GM18517 (cell line): ENCODE results near the gene AGPAT4.
"Not testable (repeated sequence)": the region's sequence is repeated elsewhere in the genome, so short reads cannot be mapped to it uniquely, and the experiment has no call there.

Source experiments
- ATAC-seq: cut with Tn5 transposase; IDR thresholded peaks from one replicate; pipeline ENCODE4 v1.9.1; 2021; ENCODE audit warnings: mild to moderate bottlenecking, moderate library complexity; ENCODE audit not compliant: unreplicated experiment

AGPAT4 gene, protein sequence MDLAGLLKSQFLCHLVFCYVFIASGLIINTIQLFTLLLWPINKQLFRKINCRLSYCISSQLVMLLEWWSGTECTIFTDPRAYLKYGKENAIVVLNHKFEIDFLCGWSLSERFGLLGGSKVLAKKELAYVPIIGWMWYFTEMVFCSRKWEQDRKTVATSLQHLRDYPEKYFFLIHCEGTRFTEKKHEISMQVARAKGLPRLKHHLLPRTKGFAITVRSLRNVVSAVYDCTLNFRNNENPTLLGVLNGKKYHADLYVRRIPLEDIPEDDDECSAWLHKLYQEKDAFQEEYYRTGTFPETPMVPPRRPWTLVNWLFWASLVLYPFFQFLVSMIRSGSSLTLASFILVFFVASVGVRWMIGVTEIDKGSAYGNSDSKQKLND

GRCh38 chr6:161273752-161274487, at the start of gene AGPAT4:
AGPAT4 (minus strand) TSS chr6:161274061; CDS start chr6:161232213, 41,848 bp downstream.
- ATAC-seq = peak; percentile 100

DNA sequence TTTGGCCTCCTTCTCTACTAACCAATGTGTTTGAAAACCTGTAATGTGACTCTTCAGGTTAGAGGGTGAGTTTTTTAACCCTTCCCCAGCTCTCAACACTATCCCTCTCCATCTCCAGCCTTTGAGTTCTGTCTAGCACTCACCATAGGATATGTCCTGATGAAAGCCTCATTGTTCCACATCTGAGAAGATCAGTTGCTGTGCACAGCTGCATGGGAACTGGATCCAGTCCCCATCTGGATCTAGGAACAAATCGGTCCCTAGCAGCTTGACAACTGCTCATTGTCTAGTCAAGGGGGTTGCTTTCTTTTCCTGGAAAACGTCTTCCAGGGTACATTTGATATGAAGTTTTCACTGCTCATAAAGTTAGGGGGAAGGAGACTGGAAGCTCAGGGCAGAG, 45.4 kb upstream of the AGPAT4 start:
- ATAC-seq = no peak

DNA sequence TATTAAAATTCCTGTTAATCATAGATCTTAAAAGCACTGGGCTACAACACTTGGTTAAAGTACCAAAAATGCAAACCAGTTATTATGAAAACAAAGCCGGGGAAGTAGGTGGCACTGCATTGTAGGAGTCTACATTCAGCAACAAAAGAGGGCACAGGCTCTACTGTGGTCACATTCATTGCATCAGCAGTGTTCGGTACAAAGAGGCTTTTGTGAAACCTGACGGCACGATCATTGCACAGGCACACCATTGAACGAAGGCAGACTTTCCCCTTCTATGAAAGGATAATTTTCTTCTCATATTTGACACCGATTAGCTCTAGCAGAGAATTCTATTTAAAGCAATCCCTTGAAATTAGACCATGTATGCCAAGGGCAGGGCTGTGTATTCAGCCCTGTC, 44.6 kb upstream of the AGPAT4 start:
- ATAC-seq = no peak

DNA sequence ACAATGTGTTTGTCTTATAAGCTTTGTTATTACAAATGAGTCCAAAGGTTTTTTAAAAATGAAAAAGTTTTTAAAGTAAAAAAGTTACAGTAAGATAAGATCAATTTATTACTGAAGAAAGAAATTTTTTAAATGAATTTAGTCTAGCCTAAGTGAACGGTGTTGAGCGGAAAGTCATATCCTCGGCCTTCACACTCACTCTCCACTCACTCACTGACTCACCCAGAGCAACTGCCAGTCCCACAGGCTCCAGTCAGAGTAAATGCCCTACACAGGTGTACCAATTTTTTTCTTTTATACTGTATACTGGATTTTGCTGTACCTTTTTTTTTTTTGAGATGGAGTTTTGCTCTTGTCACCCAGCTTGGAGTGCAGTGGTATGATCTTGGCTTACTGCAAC, 42.7 kb upstream of the AGPAT4 start:
- no peak for ATAC-seq

- not testable (repeated sequence) for ATAC-seq
These were observed 41.5 kb upstream of the AGPAT4 start for GRCh38 chr6:161315246-161315917.

DNA sequence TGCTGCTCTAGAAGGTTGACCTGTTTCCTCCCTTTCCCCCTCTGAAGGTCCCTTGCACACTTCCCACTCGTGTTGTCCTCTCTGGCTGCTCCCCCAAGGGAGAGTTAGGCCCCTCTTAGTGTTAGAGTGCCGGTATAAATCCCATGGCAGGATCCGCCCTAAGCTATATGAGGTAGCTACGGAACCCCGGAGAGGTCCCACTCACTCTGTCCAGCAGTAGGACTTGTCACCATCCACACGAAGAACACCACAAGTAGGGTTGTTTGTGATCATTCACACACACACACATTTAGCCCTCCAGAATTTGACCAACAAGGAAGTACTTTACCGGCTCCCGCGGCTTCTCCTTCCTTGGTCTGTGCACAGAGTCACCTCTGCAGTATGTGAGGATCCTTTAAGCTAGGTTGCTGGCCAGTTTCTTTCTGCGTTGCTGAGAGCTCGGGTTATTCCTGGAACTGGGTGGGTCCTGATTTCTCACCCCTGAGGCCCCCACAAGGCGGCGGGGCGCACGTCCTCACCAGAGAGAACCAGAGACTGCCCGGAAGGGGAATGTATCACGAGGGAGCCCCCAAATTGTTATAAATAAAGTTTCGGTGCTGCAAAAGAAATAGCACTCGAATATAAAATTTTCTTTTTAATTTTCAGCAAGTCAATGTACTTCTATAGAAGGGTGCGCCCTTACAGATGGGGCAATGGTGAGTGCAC, 40.8 kb upstream of the AGPAT4 start:
- ATAC-seq = not testable (repeated sequence)

GRCh38 chr6:161313940-161314509, 40.2 kb upstream of the AGPAT4 start:
- ATAC-seq = no peak

DNA sequence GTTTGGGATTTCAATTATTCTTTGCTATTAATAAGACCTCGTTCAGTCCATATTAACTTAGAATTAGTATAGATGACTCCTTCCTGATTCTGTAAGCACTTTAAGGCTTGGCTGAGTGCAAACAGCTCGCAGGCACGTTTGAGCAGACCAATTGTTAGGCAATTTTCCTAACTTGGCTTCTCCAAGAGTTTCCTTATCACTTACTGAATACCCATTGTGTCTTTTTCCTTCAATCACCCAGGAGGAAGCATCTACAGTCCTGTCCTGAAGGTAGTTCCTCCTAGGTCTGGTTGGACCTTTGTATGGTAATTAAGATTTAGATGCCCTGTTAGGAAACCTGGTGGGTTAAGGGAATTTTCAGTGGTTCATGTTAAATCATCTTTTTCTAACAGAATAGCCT, 39.6 kb upstream of the AGPAT4 start:
- not testable (repeated sequence) for ATAC-seq

DNA sequence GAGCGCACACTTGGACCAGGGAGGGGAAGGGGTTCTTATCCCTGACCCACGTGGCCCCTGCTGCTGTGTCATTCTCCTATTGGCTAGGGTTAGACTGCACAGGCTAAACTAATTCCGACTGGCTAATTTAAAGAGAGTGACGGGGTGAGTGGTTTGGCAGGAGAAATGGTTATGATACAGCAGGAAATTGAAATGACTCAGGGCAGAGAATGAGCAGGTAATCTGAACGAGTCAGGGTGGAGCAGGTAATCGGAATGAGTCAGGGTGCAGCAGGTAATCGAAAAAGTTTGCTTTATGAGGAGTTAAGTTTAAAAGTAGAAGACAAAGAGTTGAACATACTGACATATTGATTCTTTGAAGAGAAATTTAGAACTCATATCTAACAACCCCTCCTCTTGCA, 35.9 kb upstream of the AGPAT4 start:
- not testable (repeated sequence) for ATAC-seq

DNA sequence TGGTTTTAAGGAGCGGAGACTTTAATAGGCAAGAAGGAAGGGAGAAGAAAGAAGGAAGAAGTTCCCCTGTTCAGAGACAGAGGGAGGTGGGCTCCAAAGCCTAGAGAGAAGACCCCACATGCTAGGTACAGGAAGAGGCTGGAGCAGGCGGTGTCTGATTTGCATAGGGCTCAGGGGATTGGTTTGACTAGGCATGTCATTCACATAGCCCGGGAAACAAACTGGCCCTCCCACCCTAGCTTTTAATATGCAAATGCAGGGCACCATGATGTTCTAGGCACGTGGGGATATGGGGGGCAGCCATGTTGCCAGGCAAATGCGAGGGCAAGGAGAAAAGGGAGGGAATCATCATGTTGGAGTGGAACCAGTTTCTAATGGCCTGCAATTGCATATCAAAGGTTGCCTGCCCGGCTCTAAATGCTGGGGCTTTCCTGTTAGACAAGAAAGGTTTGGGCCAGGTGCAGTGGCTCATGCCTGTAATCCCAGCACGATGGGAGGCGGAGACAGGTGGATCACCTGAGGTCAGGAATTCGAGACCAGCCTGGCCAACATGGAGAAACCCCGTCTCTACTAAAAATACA, 34.3 kb upstream of the AGPAT4 start:
- ATAC-seq = no peak

DNA sequence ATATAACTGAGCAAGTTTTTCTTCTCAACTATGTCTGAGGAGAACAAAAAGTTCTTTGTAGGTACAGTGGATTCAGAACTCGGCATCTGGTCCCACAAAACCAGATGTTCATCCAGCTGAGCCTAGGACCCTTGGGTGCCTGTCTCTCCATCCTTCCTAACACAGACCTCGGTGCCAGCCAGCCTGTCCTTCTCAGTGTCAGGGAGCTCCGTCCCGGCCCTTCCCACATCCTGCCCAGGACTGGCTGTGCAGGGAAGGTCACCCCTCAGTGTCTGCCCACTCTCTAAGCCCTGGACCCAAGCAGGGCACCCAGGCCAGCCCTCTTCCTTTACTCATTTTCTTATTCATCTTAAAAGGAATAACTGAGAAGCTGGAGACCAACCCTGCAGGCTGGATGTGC, 32.0 kb upstream of the AGPAT4 start:
- ATAC-seq = no peak

DNA sequence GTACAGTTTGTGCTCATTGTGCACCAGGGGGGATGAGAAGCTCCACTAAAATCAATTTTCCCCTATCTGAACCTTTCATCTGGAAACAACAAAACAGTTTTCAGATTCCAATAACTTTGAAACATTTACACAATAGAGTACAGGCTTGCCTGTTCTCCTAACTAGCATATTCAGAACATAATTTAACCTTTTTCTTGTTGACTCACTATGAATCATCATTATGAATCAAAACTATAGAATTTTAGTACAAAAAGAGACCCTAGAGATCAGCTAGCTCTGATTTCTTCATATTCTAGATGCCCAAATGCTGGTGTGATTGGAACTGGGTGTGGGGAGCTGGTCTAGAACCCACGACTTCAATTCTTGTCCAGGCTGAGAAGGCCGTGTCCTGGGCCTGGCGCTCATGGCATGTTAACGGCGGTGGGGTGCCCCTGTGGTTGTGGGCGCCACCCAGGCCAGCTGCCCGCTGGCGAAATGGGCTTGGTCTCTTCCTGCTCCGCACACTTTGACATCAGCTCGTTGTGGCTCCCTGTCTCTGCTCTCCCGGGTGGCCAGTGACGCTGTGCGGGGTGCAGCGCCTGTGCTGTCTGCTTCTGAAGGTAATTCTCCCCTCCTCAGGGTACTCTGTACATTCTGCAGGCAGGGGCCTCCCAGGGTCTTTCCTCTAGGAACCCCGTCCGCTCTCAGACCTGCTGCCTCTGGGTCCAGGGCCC, 29.9 kb upstream of the AGPAT4 start:
- no peak for ATAC-seq

- ATAC-seq = no peak
These were observed 29.1 kb upstream of the AGPAT4 start for GRCh38 chr6:161302949-161303348.

GRCh38 chr6:161301338-161301737, 27.5 kb upstream of the AGPAT4 start:
- ATAC-seq = no peak

- ATAC-seq = no peak
These were observed 27.0 kb upstream of the AGPAT4 start for GRCh38 chr6:161300823-161301222.

DNA sequence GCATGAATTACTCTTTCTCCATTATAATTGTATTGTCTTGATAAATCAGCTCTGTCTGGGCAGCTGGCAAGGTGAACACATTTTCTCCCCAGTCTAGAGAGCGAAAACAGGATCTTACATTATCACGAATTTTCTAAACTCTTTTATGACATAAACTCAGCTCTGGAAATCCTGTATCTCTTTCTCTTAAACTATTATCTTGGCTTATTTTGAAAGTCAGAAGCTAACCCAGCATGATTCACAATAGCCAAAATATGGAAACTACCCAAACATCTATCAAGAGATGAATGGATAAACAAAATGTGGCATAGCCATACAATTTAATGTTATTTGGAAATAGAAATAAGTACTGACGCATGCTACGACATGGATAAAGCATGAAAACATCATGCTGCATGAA, 25.9 kb upstream of the AGPAT4 start:
- ATAC-seq = no peak

DNA sequence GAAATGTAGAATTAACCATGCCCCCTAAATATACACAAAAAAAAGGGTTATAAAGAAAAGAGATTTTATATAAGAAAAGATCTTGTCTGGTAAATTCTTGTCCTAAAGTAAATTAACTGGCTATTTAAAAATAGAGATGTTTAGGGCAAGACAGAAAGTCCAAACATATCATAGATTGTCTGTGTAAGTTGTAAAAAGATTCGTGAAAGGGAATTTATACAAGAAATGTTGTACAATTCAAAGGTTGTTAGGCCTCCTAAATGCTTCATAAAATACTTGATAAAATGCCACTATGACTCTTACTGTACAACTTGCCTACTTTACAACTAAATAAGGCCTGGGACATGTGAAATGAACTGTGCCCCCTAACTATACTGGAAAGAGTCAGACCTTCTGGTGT, 21.9 kb upstream of the AGPAT4 start:
- ATAC-seq = no peak

DNA sequence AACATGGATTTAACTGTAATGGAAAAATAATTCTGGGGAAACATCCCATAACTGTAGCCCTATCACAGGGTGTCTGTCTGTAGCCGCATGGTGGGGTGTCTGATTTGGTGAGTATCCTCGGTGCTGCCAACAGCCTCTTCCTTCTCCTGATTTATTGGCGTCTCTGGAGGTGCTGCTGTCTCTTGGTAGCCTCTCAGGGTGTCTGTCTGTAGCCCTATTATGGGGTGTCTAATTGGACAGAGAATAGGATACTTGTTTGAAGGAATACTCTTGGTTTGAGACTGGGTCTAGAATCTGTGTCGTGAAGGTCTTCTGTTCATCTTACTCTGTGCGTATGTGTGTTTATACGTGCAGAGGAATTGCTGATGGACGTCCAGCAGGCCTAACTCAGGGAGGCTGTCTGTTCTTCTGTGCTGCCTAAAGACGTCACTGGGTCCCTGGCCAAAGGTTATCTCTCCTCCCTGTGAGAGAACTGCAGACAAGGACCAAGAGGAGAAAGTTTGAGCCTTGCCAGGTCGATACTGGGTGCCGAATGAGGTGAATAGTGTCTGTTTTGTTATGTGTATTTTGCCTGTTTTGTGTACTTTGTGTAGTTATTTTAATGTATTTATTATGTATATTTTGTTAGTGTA, 18.9 kb upstream of the AGPAT4 start:
- ATAC-seq = no peak

DNA sequence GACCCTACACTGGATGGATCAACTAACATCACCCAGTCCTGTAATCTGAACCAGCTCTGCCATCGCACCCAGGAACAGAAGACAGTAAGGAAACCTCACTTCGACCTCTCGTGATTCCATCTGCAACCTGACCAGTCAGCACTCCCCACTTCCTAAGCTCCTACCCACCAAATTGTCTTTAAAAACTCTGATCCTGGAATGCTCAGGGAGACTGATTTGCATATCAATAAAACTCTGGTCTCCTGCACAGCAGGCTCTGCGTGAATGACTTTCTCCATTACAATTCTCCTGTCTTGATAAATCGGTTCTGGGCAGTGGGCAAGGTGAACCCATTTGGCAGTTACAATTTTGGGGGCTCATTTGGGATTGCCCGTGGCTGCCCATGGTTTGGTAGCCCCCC, 18.3 kb upstream of the AGPAT4 start:
- no peak for ATAC-seq
